ENCODE data around the gene PBLD. TPM values are rescaled to one million over a fixed set of nuclear protein-coding genes. Genes with fewer than 3 reads are reported as not detected.

PBLD gene
- total RNA-seq, 1 donor from 2014 or later, result 5.0 TPM

DNA sequence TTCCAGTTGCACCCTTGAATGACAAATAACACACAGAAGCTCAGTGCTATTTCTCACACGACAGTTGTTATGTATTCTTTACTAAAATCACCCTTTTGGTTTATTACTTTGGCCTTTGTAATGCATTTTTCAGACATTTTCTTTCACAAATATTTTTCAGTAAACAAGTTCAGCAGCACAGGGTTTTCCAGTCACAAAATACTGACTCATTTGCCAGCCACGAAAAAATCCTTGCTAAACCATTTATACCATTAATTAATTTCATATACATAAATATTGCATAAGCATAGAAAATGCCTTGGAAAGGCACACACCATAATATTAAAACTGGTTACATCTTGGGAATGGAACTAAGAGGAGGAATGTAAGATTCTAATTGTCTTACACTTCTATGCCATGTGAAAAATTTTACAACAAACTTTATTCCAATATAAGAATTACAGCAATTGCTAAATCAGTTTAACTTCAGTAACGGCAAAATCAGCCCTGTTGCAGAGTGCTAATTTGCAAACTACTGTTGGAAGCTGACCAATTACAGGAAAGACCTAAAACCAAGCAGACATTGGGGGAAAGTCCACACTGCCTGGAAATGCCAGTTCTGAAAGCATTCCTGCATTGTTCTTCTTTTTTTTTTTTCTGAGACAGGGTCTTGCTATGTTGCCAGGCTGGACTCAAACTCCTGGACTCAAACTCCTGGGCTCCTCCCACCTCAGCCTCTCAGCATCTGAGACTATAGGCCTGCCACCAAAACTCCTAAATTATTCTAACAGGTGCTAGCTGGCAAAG is 31.6 kb upstream of the PBLD start:
- TF ChIP-seq CTCF (conservative IDR thresholded peaks at IDR 0.05), result no peak
- no peaks in the 10 kb centered on the region for H3K9me3 Mint-ChIP-seq
- DNase-seq (ENCODE audit: low read depth, low spot score), result no peak
- no peak overlapping the region for H3K4me3 Mint-ChIP-seq
- no peaks in the 10 kb centered on the region for H3K27me3 Mint-ChIP-seq (ENCODE audit: low read depth)
- H3K27ac Mint-ChIP-seq (ENCODE audit: unreplicated experiment), result no peak overlapping the region
- H3K36me3 Mint-ChIP-seq (ENCODE audit: low read depth), result peaks cover 8% of the 10 kb centered on the region
- H3K4me1 Mint-ChIP-seq, result no peaks in the 10 kb centered on the region

GRCh38 chr10:68362590-68362989 is 29.9 kb upstream of the PBLD start:
- Mint-ChIP-seq H3K9me3 (no peaks in the 10 kb centered on the region), H3K4me1 (no peaks in the 10 kb centered on the region), H3K4me3 (no peak overlapping the region), H3K27ac (ENCODE audit: unreplicated experiment) (no peak overlapping the region), H3K27me3 (ENCODE audit: low read depth) (no peaks in the 10 kb centered on the region), H3K36me3 (ENCODE audit: low read depth) (peaks cover 8% of the 10 kb centered on the region)
- no peak for DNase-seq (ENCODE audit: low read depth, low spot score)
- TF ChIP-seq CTCF (conservative IDR thresholded peaks at IDR 0.05), result no peak

GRCh38 chr10:68359189-68359588 is 26.5 kb upstream of the PBLD start:
- no peak for DNase-seq (ENCODE audit: low read depth, low spot score)
- Mint-ChIP-seq H3K9me3 (no peaks in the 10 kb centered on the region), H3K4me3 (no peak overlapping the region), H3K27ac (ENCODE audit: unreplicated experiment) (no peak overlapping the region), H3K27me3 (ENCODE audit: low read depth) (no peaks in the 10 kb centered on the region), H3K4me1 (no peaks in the 10 kb centered on the region), H3K36me3 (ENCODE audit: low read depth) (peaks cover 5% of the 10 kb centered on the region)
- TF ChIP-seq CTCF (conservative IDR thresholded peaks at IDR 0.05), result no peak

GRCh38 chr10:68353537-68353936 is 20.8 kb upstream of the PBLD start:
- no peaks in the 10 kb centered on the region for H3K9me3 Mint-ChIP-seq
- no peak overlapping the region for H3K27ac Mint-ChIP-seq (ENCODE audit: unreplicated experiment)
- no peaks in the 10 kb centered on the region for H3K27me3 Mint-ChIP-seq (ENCODE audit: low read depth)
- no peak for TF ChIP-seq CTCF (conservative IDR thresholded peaks at IDR 0.05)
- no peak for DNase-seq (ENCODE audit: low read depth, low spot score)
- H3K4me1 Mint-ChIP-seq, result no peaks in the 10 kb centered on the region
- peaks cover 13% of the 10 kb centered on the region for H3K36me3 Mint-ChIP-seq (ENCODE audit: low read depth)
- H3K4me3 Mint-ChIP-seq, result no peak overlapping the region

DNA sequence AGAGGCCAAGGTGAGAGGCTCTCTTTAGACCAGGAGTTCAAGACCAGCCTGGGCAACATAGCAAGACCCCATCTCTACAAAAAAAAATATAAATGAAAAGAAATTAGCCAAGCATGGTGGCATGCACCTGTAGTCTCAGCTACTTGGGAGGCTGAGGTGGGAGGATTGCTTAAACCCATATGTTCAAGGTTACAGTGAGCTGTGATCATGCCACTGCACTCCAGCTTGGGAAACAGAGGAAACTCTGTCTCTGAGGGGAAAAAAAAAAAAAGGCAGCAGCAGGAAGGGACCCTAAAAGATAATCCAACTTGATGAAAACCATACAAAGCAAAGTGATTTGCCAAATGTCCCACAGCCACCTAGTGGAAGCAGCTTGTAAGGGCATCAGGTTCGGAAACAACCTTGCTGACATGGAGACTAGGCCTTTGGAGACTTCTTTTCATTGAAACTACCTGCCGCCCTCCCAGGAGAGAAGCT is 15.6 kb upstream of the PBLD start:
- Mint-ChIP-seq H3K36me3 (ENCODE audit: low read depth) (peaks cover 15% of the 10 kb centered on the region), H3K4me3 (peak overlapping the region; percentile 13), H3K4me1 (no peaks in the 10 kb centered on the region), H3K27me3 (ENCODE audit: low read depth) (no peaks in the 10 kb centered on the region), H3K9me3 (no peaks in the 10 kb centered on the region), H3K27ac (ENCODE audit: unreplicated experiment) (no peak overlapping the region)
- peak; percentile 77 for TF ChIP-seq CTCF (conservative IDR thresholded peaks at IDR 0.05)
- DNase-seq (ENCODE audit: low read depth, low spot score), result peak; percentile 36

Data from neural crest cell (in vitro differentiated cells).